Measurements from ENCODE around the gene SBSN.

SBSN gene

GRCh38 chr19:35553385-35554000 is 25.4 kb upstream of the SBSN start:
- TF ChIP-seq CTCF (IDR thresholded peaks at IDR 0.05) = no peak

GRCh38 chr19:35552534-35553384 is 24.6 kb upstream of the SBSN start:
- TF ChIP-seq CTCF (IDR thresholded peaks at IDR 0.05) = no peak

- TF ChIP-seq CTCF (IDR thresholded peaks at IDR 0.05) = no peak
Observed at GRCh38 chr19:35551091-35551810, 23.1 kb upstream of the SBSN start.

GRCh38 chr19:35549879-35550523 is 21.9 kb upstream of the SBSN start:
- TF ChIP-seq CTCF (IDR thresholded peaks at IDR 0.05) = no peak

- TF ChIP-seq CTCF (IDR thresholded peaks at IDR 0.05) = peak; percentile 78
Observed at GRCh38 chr19:35549174-35549788, 21.2 kb upstream of the SBSN start.

GRCh38 chr19:35546532-35546931 is 18.4 kb upstream of the SBSN start:
- no peak for TF ChIP-seq CTCF (IDR thresholded peaks at IDR 0.05)

- TF ChIP-seq CTCF (IDR thresholded peaks at IDR 0.05) = no peak
Observed at GRCh38 chr19:35545855-35546381, 17.8 kb upstream of the SBSN start.
